HEK293 (cell line): ENCODE measurements around the gene SLC17A5.

Experiments
- CTCF ChIP-seq: fragments of 450-650 bp; formaldehyde crosslinking; IDR thresholded peaks from 2 replicates; pipeline ENCODE4 v1.5.1; 2016; ENCODE audit warnings: missing biosample characterization, missing genetic modification characterization
- KLF9 ChIP-seq: fragments of 450-650 bp; formaldehyde crosslinking; IDR thresholded peaks from 2 replicates; pipeline ENCODE4 v1.5.1; 2016; ENCODE audit warnings: missing biosample characterization, missing genetic modification characterization, low read depth
- RBAK ChIP-seq: fragments of 450-650 bp; formaldehyde crosslinking; IDR thresholded peaks from 2 replicates; pipeline ENCODE4 v1.5.1; 2016; ENCODE audit warnings: missing biosample characterization, missing genetic modification characterization
- ZBTB21 ChIP-seq: fragments of 450-650 bp; formaldehyde crosslinking; IDR thresholded peaks from 2 replicates; pipeline ENCODE4 v1.5.1; 2017; ENCODE audit warnings: missing biosample characterization, missing genetic modification characterization
- ZFP3 ChIP-seq: fragments of 450-650 bp; formaldehyde crosslinking; IDR thresholded peaks from 2 replicates; pipeline ENCODE4 v1.5.1; 2016; ENCODE audit warnings: low read depth, missing biosample characterization, missing genetic modification characterization
- ZNF114 ChIP-seq: fragments of 450-650 bp; formaldehyde crosslinking; IDR thresholded peaks from 2 replicates; pipeline ENCODE4 v1.5.0; 2017; ENCODE audit warnings: missing biosample characterization, missing genetic modification characterization
- ZNF121 ChIP-seq: fragments of 450-650 bp; formaldehyde crosslinking; IDR thresholded peaks from 2 replicates; pipeline ENCODE4 v1.5.1; 2016; ENCODE audit warnings: missing biosample characterization, missing genetic modification characterization
- ZNF24 ChIP-seq: fragments of 450-650 bp; formaldehyde crosslinking; IDR thresholded peaks from 2 replicates; pipeline ENCODE4 v1.5.1; 2016; ENCODE audit warnings: missing biosample characterization, missing genetic modification characterization
- ZNF354C ChIP-seq: fragments of 450-650 bp; formaldehyde crosslinking; IDR thresholded peaks from 2 replicates; pipeline ENCODE4 v1.5.1; 2016; ENCODE audit warnings: missing biosample characterization, missing genetic modification characterization, low read depth, borderline replicate concordance
- ZNF560 ChIP-seq: fragments of 450-650 bp; formaldehyde crosslinking; IDR thresholded peaks from 2 replicates; pipeline ENCODE4 v1.5.1; 2017; ENCODE audit warnings: missing biosample characterization, missing genetic modification characterization, borderline replicate concordance
- ZNF629 ChIP-seq: fragments of 450-650 bp; formaldehyde crosslinking; IDR thresholded peaks from 2 replicates; pipeline ENCODE4 v1.5.1; 2017; ENCODE audit warnings: missing biosample characterization, missing genetic modification characterization
- ZNF707 ChIP-seq: fragments of 450-650 bp; formaldehyde crosslinking; IDR thresholded peaks from 2 replicates; pipeline ENCODE4 v1.5.1; 2016; ENCODE audit warnings: missing biosample characterization, missing genetic modification characterization
- TF ChIP-seq, protein P1 (sequence below): fragments of 450-650 bp; formaldehyde crosslinking; IDR thresholded peaks from 2 replicates; pipeline ENCODE4 v1.5.1; 2016; ENCODE audit warnings: missing biosample characterization, missing genetic modification characterization

GRCh38 chr6:73690056-73690455 is 36.3 kb upstream of the SLC17A5 start:
- TF ChIP-seq CTCF (tag by site-specific recombination) (no peak), ZNF629 (no peak), RBAK (tag by site-specific recombination) (no peak), ZNF707 (tag by site-specific recombination) (no peak), ZFP3 (tag by site-specific recombination) (no peak), ZBTB21 (no peak), ZNF560 (tag by site-specific recombination) (no peak), ZNF114 (tag by site-specific recombination) (no peak), KLF9 (tag by site-specific recombination) (no peak), ZNF24 (no peak), ZNF354C (tag by site-specific recombination) (no peak), ZNF121 (tag by site-specific recombination) (no peak)
- TF ChIP-seq, protein P1, sequence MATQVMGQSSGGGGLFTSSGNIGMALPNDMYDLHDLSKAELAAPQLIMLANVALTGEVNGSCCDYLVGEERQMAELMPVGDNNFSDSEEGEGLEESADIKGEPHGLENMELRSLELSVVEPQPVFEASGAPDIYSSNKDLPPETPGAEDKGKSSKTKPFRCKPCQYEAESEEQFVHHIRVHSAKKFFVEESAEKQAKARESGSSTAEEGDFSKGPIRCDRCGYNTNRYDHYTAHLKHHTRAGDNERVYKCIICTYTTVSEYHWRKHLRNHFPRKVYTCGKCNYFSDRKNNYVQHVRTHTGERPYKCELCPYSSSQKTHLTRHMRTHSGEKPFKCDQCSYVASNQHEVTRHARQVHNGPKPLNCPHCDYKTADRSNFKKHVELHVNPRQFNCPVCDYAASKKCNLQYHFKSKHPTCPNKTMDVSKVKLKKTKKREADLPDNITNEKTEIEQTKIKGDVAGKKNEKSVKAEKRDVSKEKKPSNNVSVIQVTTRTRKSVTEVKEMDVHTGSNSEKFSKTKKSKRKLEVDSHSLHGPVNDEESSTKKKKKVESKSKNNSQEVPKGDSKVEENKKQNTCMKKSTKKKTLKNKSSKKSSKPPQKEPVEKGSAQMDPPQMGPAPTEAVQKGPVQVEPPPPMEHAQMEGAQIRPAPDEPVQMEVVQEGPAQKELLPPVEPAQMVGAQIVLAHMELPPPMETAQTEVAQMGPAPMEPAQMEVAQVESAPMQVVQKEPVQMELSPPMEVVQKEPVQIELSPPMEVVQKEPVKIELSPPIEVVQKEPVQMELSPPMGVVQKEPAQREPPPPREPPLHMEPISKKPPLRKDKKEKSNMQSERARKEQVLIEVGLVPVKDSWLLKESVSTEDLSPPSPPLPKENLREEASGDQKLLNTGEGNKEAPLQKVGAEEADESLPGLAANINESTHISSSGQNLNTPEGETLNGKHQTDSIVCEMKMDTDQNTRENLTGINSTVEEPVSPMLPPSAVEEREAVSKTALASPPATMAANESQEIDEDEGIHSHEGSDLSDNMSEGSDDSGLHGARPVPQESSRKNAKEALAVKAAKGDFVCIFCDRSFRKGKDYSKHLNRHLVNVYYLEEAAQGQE (tag by site-specific recombination): no peak
